Jurkat, Clone E6-1 (cell line): ENCODE data around the gene PACSIN3.
"Not testable (repeated sequence)": the region's sequence is repeated elsewhere in the genome, so short reads cannot be mapped to it uniquely, and the experiment has no call there.

Experiments
- DNase-seq: peaks from one replicate; pipeline ENCODE4 v3.0.0-alpha.2; 2011; ENCODE audit warnings: low read depth, low spot score
- H3K4me3 ChIP-seq: 2 replicates; pipeline ENCODE4 v1.5.1; 2011; ENCODE audit warnings: mild to moderate bottlenecking, low read length, control low read depth, moderate library complexity

Gene PACSIN3

GRCh38 chr11:47202576-47202975 is 16.3 kb upstream of the PACSIN3 start:
- no peak overlapping the region for H3K4me3 ChIP-seq
- DNase-seq, result no peak

GRCh38 chr11:47201015-47201414 is 14.8 kb upstream of the PACSIN3 start:
- no peak for DNase-seq
- H3K4me3 ChIP-seq, result no peak overlapping the region

GRCh38 chr11:47198161-47198560 is 11.9 kb upstream of the PACSIN3 start:
- not testable (repeated sequence) for DNase-seq

GRCh38 chr11:47192111-47192510 is 5.9 kb upstream of the PACSIN3 start:
- no peak for DNase-seq

More at GRCh38 chr11:47198161-47198560, 11.9 kb upstream of the PACSIN3 start:
- not testable (repeated sequence) for H3K4me3 ChIP-seq

GRCh38 chr11:47191137-47191536 is 4.9 kb upstream of the PACSIN3 start:
- DNase-seq, H3K4me3 ChIP-seq: not testable (repeated sequence)

More at GRCh38 chr11:47192111-47192510, 5.9 kb upstream of the PACSIN3 start:
- no peak overlapping the region for H3K4me3 ChIP-seq

- no peak overlapping the region for H3K4me3 ChIP-seq
- no peak for DNase-seq
Observed at GRCh38 chr11:47189100-47189834, 3.0 kb upstream of the PACSIN3 start.

- DNase-seq, result no peak
- no peak overlapping the region for H3K4me3 ChIP-seq
Observed at GRCh38 chr11:47188259-47188658, 2.0 kb upstream of the PACSIN3 start.

- no peak for DNase-seq
- H3K4me3 ChIP-seq, result peak overlapping the region; percentile 53
Observed at GRCh38 chr11:47187723-47188122, 1.5 kb upstream of the PACSIN3 start.

- peak overlapping the region; percentile 53 for H3K4me3 ChIP-seq
- DNase-seq, result peak; percentile 47
Observed at GRCh38 chr11:47186700-47187695, 764 bp upstream of the PACSIN3 start.

- no peak for DNase-seq
- H3K4me3 ChIP-seq, result peak overlapping the region; percentile 53
Observed at GRCh38 chr11:47185305-47186075, 744 bp downstream of the PACSIN3 start.

GRCh38 chr11:47184711-47185304 is 1.4 kb downstream of the PACSIN3 start:
- DNase-seq, result no peak

GRCh38 chr11:47183969-47184368 is 2.3 kb downstream of the PACSIN3 start:
- DNase-seq, result no peak
- H3K4me3 ChIP-seq, result no peak overlapping the region

More at GRCh38 chr11:47184711-47185304, 1.4 kb downstream of the PACSIN3 start:
- no peak overlapping the region for H3K4me3 ChIP-seq

- no peak overlapping the region for H3K4me3 ChIP-seq
- no peak for DNase-seq
Observed at GRCh38 chr11:47183031-47183856, 3.0 kb downstream of the PACSIN3 start.

GRCh38 chr11:47182380-47182779 is 3.9 kb downstream of the PACSIN3 start:
- H3K4me3 ChIP-seq, result no peak overlapping the region
- DNase-seq, result no peak

- no peak for DNase-seq
- H3K4me3 ChIP-seq, result no peak overlapping the region
Observed at GRCh38 chr11:47181271-47181670, 5.0 kb downstream of the PACSIN3 start.

GRCh38 chr11:47180006-47180787 is 6.0 kb downstream of the PACSIN3 start:
- H3K4me3 ChIP-seq, result no peak overlapping the region
- DNase-seq, result no peak

GRCh38 chr11:47179655-47179991 is 6.6 kb downstream of the PACSIN3 start:
- peak; percentile 57 for DNase-seq

More at GRCh38 chr11:47179655-47179991, 6.6 kb downstream of the PACSIN3 start:
- no peak overlapping the region for H3K4me3 ChIP-seq
